H1 (cell line): ENCODE measurements around the gene CHST9. TPM values are rescaled to one million over a fixed set of nuclear protein-coding genes. Genes with fewer than 3 reads are reported as not detected.
A peak's percentile ranks its signal among the peaks of the same experiment; 100 is the strongest.

Experiments
- CTCF ChIA-PET: fragments of 300-600 bp; sonication (Branson Sonifier 250); formaldehyde crosslinking; loops from one replicate; lab custom pipeline; 2021; ENCODE audit not compliant: partially characterized antibody; lab: Charles Lee
- POLR2A ChIA-PET: fragments of 300-600 bp; sonication (Branson Sonifier 250); formaldehyde crosslinking; loops from one replicate; lab custom pipeline; 2021; ENCODE audit warnings: inconsistent platforms; ENCODE audit not compliant: partially characterized antibody; lab: Charles Lee
- DNase-seq, 2 experiments: peaks; one replicate each; pipeline versions ENCODE4 v3.0.0 to v3.0.0-alpha.2; 2010 to 2022; ENCODE audit warnings: low spot score in 2 of 2, low read depth in 1 of 2, mixed read lengths in 1 of 2
- FAIRE-seq: peaks from 2 replicates; lab custom pipeline; 2011; peaks lifted over from hg19 to GRCh38; lab: Jason Lieb, UNC
- H2AFZ ChIP-seq: 2 replicates; pipeline ENCODE4 v1.8.1; 2012; ENCODE audit warnings: low read length, inconsistent platforms
- H2AK5ac ChIP-seq: 2 replicates; pipeline ENCODE4 v1.6.1; 2013; ENCODE audit warnings: low read depth, low read length
- H2BK120ac ChIP-seq: replicated peaks from 2 replicates; pipeline ENCODE3; 2013; ENCODE audit warnings: low read depth, low read length, inconsistent platforms
- H2BK12ac ChIP-seq: 2 replicates; pipeline ENCODE4 v1.6.1; 2013; ENCODE audit warnings: low read depth, low read length
- H2BK15ac ChIP-seq: 2 replicates; pipeline ENCODE4 v1.6.1; 2013; ENCODE audit warnings: low read length
- H2BK20ac ChIP-seq: 2 replicates; pipeline ENCODE4 v1.6.1; 2013; ENCODE audit warnings: low read length
- H2BK5ac ChIP-seq: 2 replicates; pipeline ENCODE4 v1.6.1; 2013; ENCODE audit warnings: low read depth, low read length
- H3K14ac ChIP-seq: 2 replicates; pipeline ENCODE4 v1.6.1; 2013; ENCODE audit warnings: inconsistent platforms; ENCODE audit not compliant: insufficient read length
- H3K18ac ChIP-seq: 2 replicates; pipeline ENCODE4 v1.6.1; 2013; ENCODE audit warnings: low read length; ENCODE audit errors: extremely low read depth
- H3K23ac ChIP-seq: 2 replicates; pipeline ENCODE4 v1.6.1; 2013; ENCODE audit warnings: inconsistent platforms; ENCODE audit not compliant: insufficient read length
- H3K23me2 ChIP-seq: 2 replicates; pipeline ENCODE4 v1.6.1; 2013; ENCODE audit warnings: low read depth, low read length
- H3K27ac ChIP-seq: 2 replicates; pipeline ENCODE4 v1.6.1; 2011; ENCODE audit warnings: low read depth, low read length, inconsistent platforms
- H3K27me3 ChIP-seq, 4 experiments: replicated peaks in 1 of 4; 1 replicate in 1 of 4; 2 replicates in 3 of 4; pipeline versions ENCODE4 v1.6.1 to v1.8.1; 2011 to 2013; ENCODE audit warnings: low read length in 3 of 4, mild to moderate bottlenecking in 3 of 4, inconsistent platforms in 2 of 4, mixed read lengths in 2 of 4, moderate library complexity in 1 of 4; ENCODE audit not compliant: control insufficient read depth in 3 of 4, insufficient read depth in 3 of 4; ENCODE audit errors: extremely low read depth in 1 of 4
- H3K36me3 ChIP-seq, 4 experiments: 2 replicates each; pipeline versions ENCODE4 v1.6.1 to v1.8.1; 2011 to 2013; ENCODE audit warnings: mild to moderate bottlenecking in 4 of 4, low read length in 3 of 4, moderate library complexity in 2 of 4, control low read depth in 1 of 4, inconsistent platforms in 1 of 4; ENCODE audit not compliant: insufficient read depth in 4 of 4, control insufficient read depth in 2 of 4
- H3K4ac ChIP-seq: replicated peaks from 2 replicates; pipeline ENCODE3; 2013; ENCODE audit warnings: low read length, low read depth, mixed read lengths, inconsistent platforms; ENCODE audit not compliant: insufficient read length
- H3K4me1 ChIP-seq, 4 experiments: replicated peaks in 1 of 4; 1 replicate in 1 of 4; 2 replicates in 3 of 4; pipeline versions ENCODE4 v1.6.1 to v1.8.1; 2011 to 2013; ENCODE audit warnings: low read length in 3 of 4, inconsistent platforms in 2 of 4, mixed read lengths in 1 of 4; ENCODE audit not compliant: insufficient read depth in 4 of 4, control insufficient read depth in 3 of 4
- H3K4me2 ChIP-seq, 2 experiments: 2 replicates each; pipeline versions ENCODE4 v1.6.1 to v1.8.1; 2011 to 2013; ENCODE audit warnings: low read depth in 2 of 2, low read length in 2 of 2, control low read depth in 1 of 2, inconsistent platforms in 1 of 2, mild to moderate bottlenecking in 1 of 2; ENCODE audit not compliant: insufficient read depth in 1 of 2
- H3K4me3 ChIP-seq, 4 experiments: fragments of 200-600, 300-600 bp in 1 of 4; sonication (generic), shearing (Covaris generic), sonication (Bioruptor Twin) in 1 of 4; 2 replicates each; pipeline versions ENCODE4 v1.5.1 to v1.8.1; 2011 to 2016; ENCODE audit warnings: low read length in 4 of 4, low read depth in 3 of 4, control low read depth in 2 of 4, inconsistent platforms in 2 of 4, mild to moderate bottlenecking in 2 of 4, mixed read lengths in 1 of 4, moderate library complexity in 1 of 4; ENCODE audit not compliant: insufficient read depth in 2 of 4; ENCODE audit errors: extremely low read depth in 1 of 4
- H3K56ac ChIP-seq: replicated peaks from 2 replicates; pipeline ENCODE3; 2013; ENCODE audit warnings: low read depth, mild to moderate bottlenecking, mixed read lengths, low read length, inconsistent platforms; ENCODE audit not compliant: insufficient read length
- H3K79me1 ChIP-seq: 2 replicates; pipeline ENCODE4 v1.6.1; 2013; ENCODE audit warnings: low read depth, low read length, control low read depth
- H3K79me2 ChIP-seq, 2 experiments: 2 replicates each; pipeline versions ENCODE4 v1.6.1 to v1.8.1; 2012 to 2013; ENCODE audit warnings: low read length in 2 of 2, mild to moderate bottlenecking in 2 of 2, inconsistent platforms in 1 of 2; ENCODE audit not compliant: insufficient read depth in 2 of 2, control insufficient read depth in 1 of 2
- H3K9ac ChIP-seq, 4 experiments: replicated peaks in 1 of 4; 1 replicate in 1 of 4; 2 replicates in 3 of 4; pipeline versions ENCODE4 v1.6.1 to v1.8.1; 2011 to 2013; ENCODE audit warnings: low read depth in 3 of 4, low read length in 3 of 4, control low read depth in 2 of 4, mild to moderate bottlenecking in 2 of 4, moderate library complexity in 2 of 4, inconsistent platforms in 1 of 4; ENCODE audit errors: extremely low read depth in 1 of 4
- H3K9me3 ChIP-seq, 2 experiments: 2 replicates each; pipeline versions ENCODE4 v1.6.1 to v1.8.1; 2012 to 2013; ENCODE audit warnings: mild to moderate bottlenecking in 2 of 2, moderate library complexity in 2 of 2, control low read depth in 1 of 2, inconsistent platforms in 1 of 2, low read depth in 1 of 2, low read length in 1 of 2, mixed read lengths in 1 of 2; ENCODE audit not compliant: insufficient read depth in 2 of 2
- H4K20me1 ChIP-seq, 2 experiments: replicated peaks in 1 of 2; 2 replicates each; pipeline versions ENCODE3 to v1.8.1; 2011 to 2013; ENCODE audit warnings: inconsistent platforms in 2 of 2, low read length in 2 of 2, mild to moderate bottlenecking in 1 of 2; ENCODE audit not compliant: insufficient read depth in 2 of 2, control insufficient read depth in 1 of 2
- H4K5ac ChIP-seq: 2 replicates; pipeline ENCODE4 v1.6.1; 2013; ENCODE audit warnings: low read length, low read depth, mixed read lengths, inconsistent platforms; ENCODE audit not compliant: insufficient read length
- H4K8ac ChIP-seq: 2 replicates; pipeline ENCODE4 v1.8.0; 2013; ENCODE audit warnings: mild to moderate bottlenecking, moderate library complexity, low read length, inconsistent platforms; ENCODE audit not compliant: insufficient read depth; ENCODE audit errors: extremely low read depth
- H4K91ac ChIP-seq: replicated peaks from 2 replicates; pipeline ENCODE3; 2013; ENCODE audit warnings: low read length, mixed read lengths, inconsistent platforms; ENCODE audit not compliant: insufficient read length
- BACH1 ChIP-seq: IDR thresholded peaks from 2 replicates; pipeline ENCODE4 v1.6.1; 2012; ENCODE audit warnings: low read length, improper control_type of control experiment
- EP300 ChIP-seq, 2 experiments: IDR thresholded peaks; 1 replicate in 1 of 2; 2 replicates in 1 of 2; pipeline ENCODE4 v1.6.1; 2011 to 2012; ENCODE audit warnings: low read depth in 2 of 2, low read length in 2 of 2, mild to moderate bottlenecking in 2 of 2, borderline replicate concordance in 1 of 2, inconsistent platforms in 1 of 2, moderate library complexity in 1 of 2
- WGBS, 2 experiments: shearing (Covaris generic) in 1 of 2; methylation state at CpG; one replicate each; pipeline versions ENCODE4 v1.1.6 to v1.1.7; 2013 to 2015; ENCODE audit warnings: low lambda C conversion rate in 2 of 2, mixed read lengths in 2 of 2, inconsistent platforms in 1 of 2, low coverage in 1 of 2, missing lambda C conversion rate in 1 of 2; ENCODE audit not compliant: insufficient replicate concordance in 2 of 2, insufficient coverage in 1 of 2, insufficient read length in 1 of 2; ENCODE audit errors: extremely low coverage in 1 of 2, missing lambda C conversion rate in 1 of 2; 5-methylcytosine and 5-hydroxymethylcytosine counted together
- polyA plus RNA-seq, 7 experiments: library from polyadenylated mRNA; depleted of rRNA in 3 of 7; stranded (reverse) in 5 of 7; unstranded in 2 of 7; fragments of >200 nt in 5 of 7; fragments of 200-250 nt in 2 of 7; gene quantifications; 1 replicate in 5 of 7; 2 replicates in 1 of 7; 4 replicates in 1 of 7; pipeline versions ENCODE4 v1.2.1 to v1.2.3, GENCODE V29; 2011 to 2013; ENCODE audit warnings: missing spikeins in 2 of 7, mixed read lengths in 2 of 7
- total RNA-seq: library from RNA; stranded (reverse); fragmentation: NEBNext Ultra II Directional; extraction: Animal tissue kit (Norgen Biotek cat#: 25700); gene quantifications from 2 replicates; pipeline ENCODE4 v1.2.1, GENCODE V29; 2021

The CHST9 gene
- total and polyA plus RNA-seq, 2 of the 8 experiments (the other 6 are each of a cell fraction or from before 2014, with no cell fraction given), result 3.2 to 24.3 TPM

GRCh38 chr18:27130065-27130630 is 55.0 kb downstream of the CHST9 start:
- no peak overlapping the region for H3K23ac ChIP-seq
- no peak overlapping the region for H3K56ac ChIP-seq
- no peak overlapping the region for H4K8ac ChIP-seq
- no peak overlapping the region for H3K18ac ChIP-seq
- H2BK120ac ChIP-seq, result no peak overlapping the region
- no peak overlapping the region for H4K5ac ChIP-seq
- 69% methylated on average over 7 of the region's 7 CpGs; no CpG with 5 or more reads in 1 of the 2 experiments for WGBS, 2 experiments
- no peaks in the 10 kb centered on the region for H3K23me2 ChIP-seq
- no peak overlapping the region for H4K91ac ChIP-seq
- H3K4ac ChIP-seq, result no peak overlapping the region
- H2BK12ac ChIP-seq, result no peak overlapping the region
- H2BK20ac ChIP-seq, result no peak overlapping the region
- no peak for FAIRE-seq
- H3K4me1 ChIP-seq, result peaks cover under 1 to 3% (median 3%) of the 10 kb centered on the region in 4 experiments; a peak in 6 of 7 replicates
- no peak overlapping the region for H2AK5ac ChIP-seq
- peaks cover 0 to 1% (median 0%) of the 10 kb centered on the region in 4 experiments; a peak in 1 of 7 replicates for H3K27me3 ChIP-seq
- H3K4me3 ChIP-seq, result peak overlapping the region in 1 of 4 experiments; percentile 27; a peak in 1 of 8 replicates
- ChIA-PET POLR2A (interaction anchor here (0.6 kb wide), 1 partner anchor 14 kb away, joined by 3 read pairs; no protein-coding TSS in a partner anchor), CTCF (no interaction called here)
- no peak overlapping the region for H3K14ac ChIP-seq
- H3K79me1 ChIP-seq, result no peaks in the 10 kb centered on the region
- H4K20me1 ChIP-seq, result no peaks in the 10 kb centered on the region
- no peak overlapping the region for H3K27ac ChIP-seq
- peaks cover 0 to 3% (median 0%) of the 10 kb centered on the region in 4 experiments; a peak in 1 of 8 replicates for H3K36me3 ChIP-seq
- no peak for DNase-seq
- no peaks in the 10 kb centered on the region for H3K79me2 ChIP-seq
- no peak overlapping the region for H2BK15ac ChIP-seq
- H3K9me3 ChIP-seq, result no peaks in the 10 kb centered on the region
- no peak overlapping the region for H2AFZ ChIP-seq
- peak overlapping the region; percentile 32 to 33; a peak in 2 of 4 replicates for H3K4me2 ChIP-seq
- no peak overlapping the region for H2BK5ac ChIP-seq
- H3K9ac ChIP-seq, result no peak overlapping the region
- no peak for TF ChIP-seq EP300 (IDR thresholded peaks at IDR 0.05; ENCODE audit: borderline replicate concordance in 1 of 2, low read depth in 2 of 2, low read length in 2 of 2)
- no peak for TF ChIP-seq BACH1
